GM21723 (cell line): ENCODE data around the gene THADA.

Experiments used
- ATAC-seq: cut with Tn5 transposase; IDR thresholded peaks from one replicate; pipeline ENCODE4 v1.9.1; 2021; ENCODE audit warnings: mild to moderate bottlenecking, moderate library complexity; ENCODE audit not compliant: unreplicated experiment

Gene THADA

GRCh38 chr2:43509886-43510285 is 86.0 kb downstream of the THADA start:
- ATAC-seq, result no peak

- no peak for ATAC-seq
Measured at GRCh38 chr2:43508209-43508608, 87.6 kb downstream of the THADA start.

- no peak for ATAC-seq
Measured at GRCh38 chr2:43507137-43507536, 88.7 kb downstream of the THADA start.

- no peak for ATAC-seq
Measured at GRCh38 chr2:43495727-43496126, 100.1 kb downstream of the THADA start.

- ATAC-seq, result no peak
Measured at GRCh38 chr2:43493954-43494353, 101.9 kb downstream of the THADA start.

- ATAC-seq, result no peak
Measured at GRCh38 chr2:43491065-43491639, 104.7 kb downstream of the THADA start.

GRCh38 chr2:43490252-43490786 is 105.5 kb downstream of the THADA start:
- ATAC-seq, result no peak

GRCh38 chr2:43488737-43489136 is 107.1 kb downstream of the THADA start:
- ATAC-seq, result no peak

- no peak for ATAC-seq
Measured at GRCh38 chr2:43486603-43487002, 109.2 kb downstream of the THADA start.

- ATAC-seq, result no peak
Measured at GRCh38 chr2:43484323-43484930, 111.4 kb downstream of the THADA start.

- ATAC-seq, result peak; percentile 56
Measured at GRCh38 chr2:43482961-43483360, 112.9 kb downstream of the THADA start.

GRCh38 chr2:43481927-43482542 is 113.8 kb downstream of the THADA start:
- no peak for ATAC-seq

- ATAC-seq, result no peak
Measured at GRCh38 chr2:43480874-43481273, 115.0 kb downstream of the THADA start.

GRCh38 chr2:43478412-43479086 is 117.3 kb downstream of the THADA start:
- ATAC-seq, result no peak

- ATAC-seq, result no peak
Measured at GRCh38 chr2:43475922-43476321, 119.9 kb downstream of the THADA start.

GRCh38 chr2:43475137-43475846 is 120.5 kb downstream of the THADA start:
- no peak for ATAC-seq

GRCh38 chr2:43474273-43474672 is 121.6 kb downstream of the THADA start:
- no peak for ATAC-seq

- no peak for ATAC-seq
Measured at GRCh38 chr2:43473767-43474166, 122.1 kb downstream of the THADA start.

GRCh38 chr2:43472527-43473194 is 123.2 kb downstream of the THADA start:
- ATAC-seq, result no peak

GRCh38 chr2:43469713-43470112 is 126.1 kb downstream of the THADA start:
- ATAC-seq, result no peak

- ATAC-seq, result no peak
Measured at GRCh38 chr2:43469094-43469493, 126.7 kb downstream of the THADA start.
